Chondrocyte (in vitro differentiated cells): ENCODE measurements around the gene DHX30. TPM values are rescaled to one million over a fixed set of nuclear protein-coding genes. Genes with fewer than 3 reads are reported as not detected.
A peak's percentile ranks its signal among the peaks of the same experiment; 100 is the strongest.

ENCODE experiments used
- DNase-seq: peaks from one replicate; pipeline ENCODE4 v3.0.0; 2021; ENCODE audit warnings: mixed read lengths, low spot score
- H3K27ac Mint-ChIP-seq: one replicate; pipeline ENCODE4 v1.8.0; 2021; ENCODE audit warnings: mild to moderate bottlenecking, moderate library complexity, mixed read lengths; ENCODE audit not compliant: unreplicated experiment
- H3K27me3 Mint-ChIP-seq: 2 replicates; pipeline ENCODE4 v1.8.0; 2021; ENCODE audit warnings: low read depth, mixed read lengths
- H3K36me3 Mint-ChIP-seq: 2 replicates; pipeline ENCODE4 v1.8.0; 2021; ENCODE audit warnings: low read depth, mixed read lengths
- H3K4me1 Mint-ChIP-seq: 2 replicates; pipeline ENCODE4 v1.8.0; 2021; ENCODE audit warnings: low read depth, mild to moderate bottlenecking, mixed read lengths
- H3K4me3 Mint-ChIP-seq: one replicate; pipeline ENCODE4 v1.8.0; 2021; ENCODE audit warnings: mild to moderate bottlenecking, moderate library complexity, mixed read lengths; ENCODE audit not compliant: unreplicated experiment
- H3K9me3 Mint-ChIP-seq: 2 replicates; pipeline ENCODE4 v1.8.0; 2021; ENCODE audit warnings: low read depth, mixed read lengths
- CTCF ChIP-seq: fragments of 200-600 bp; sonication (generic); IDR thresholded peaks from 2 replicates; pipeline ENCODE4 v1.5.0; 2021; ENCODE audit warnings: antibody characterized with exemption, mild to moderate bottlenecking, moderate library complexity
- total RNA-seq: library from RNA; stranded (reverse); gene quantifications from 3 replicates; pipeline ENCODE4 v1.2.1, GENCODE V29; 2021

The DHX30 gene
- total RNA-seq, 1 donor from 2014 or later: 44.8 TPM

- no peak overlapping the region for H3K4me3 Mint-ChIP-seq
- peaks cover 26% of the 10 kb centered on the region for H3K36me3 Mint-ChIP-seq
- no peak for TF ChIP-seq CTCF
- H3K9me3 Mint-ChIP-seq: no peaks in the 10 kb centered on the region
- no peak overlapping the region for H3K27ac Mint-ChIP-seq
- H3K27me3 Mint-ChIP-seq: no peaks in the 10 kb centered on the region
- no peaks in the 10 kb centered on the region for H3K4me1 Mint-ChIP-seq
- no peak for DNase-seq
Observed at GRCh38 chr3:47863391-47864128, 60.6 kb downstream of the DHX30 start.

GRCh38 chr3:47865192-47865591 is 62.3 kb downstream of the DHX30 start:
- no peaks in the 10 kb centered on the region for H3K4me1 Mint-ChIP-seq
- H3K27ac Mint-ChIP-seq: peak overlapping the region; percentile 77
- no peak for DNase-seq
- peak; percentile 31 for TF ChIP-seq CTCF
- no peak overlapping the region for H3K4me3 Mint-ChIP-seq
- H3K9me3 Mint-ChIP-seq: no peaks in the 10 kb centered on the region
- H3K27me3 Mint-ChIP-seq: no peaks in the 10 kb centered on the region
- peaks cover 38% of the 10 kb centered on the region for H3K36me3 Mint-ChIP-seq

GRCh38 chr3:47867451-47868044 is 64.6 kb downstream of the DHX30 start:
- TF ChIP-seq CTCF: no peak
- H3K27me3 Mint-ChIP-seq: no peaks in the 10 kb centered on the region
- DNase-seq: no peak
- no peaks in the 10 kb centered on the region for H3K9me3 Mint-ChIP-seq
- peak overlapping the region; percentile 18 for H3K27ac Mint-ChIP-seq
- H3K36me3 Mint-ChIP-seq: peaks cover 44% of the 10 kb centered on the region
- no peaks in the 10 kb centered on the region for H3K4me1 Mint-ChIP-seq
- no peak overlapping the region for H3K4me3 Mint-ChIP-seq

GRCh38 chr3:47868306-47868705 is 65.4 kb downstream of the DHX30 start:
- peaks cover 48% of the 10 kb centered on the region for H3K36me3 Mint-ChIP-seq
- no peaks in the 10 kb centered on the region for H3K9me3 Mint-ChIP-seq

GRCh38 chr3:47870156-47870555 is 67.2 kb downstream of the DHX30 start:
- H3K27ac Mint-ChIP-seq: peak overlapping the region; percentile 45
- H3K4me1 Mint-ChIP-seq: peaks cover 3% of the 10 kb centered on the region
- DNase-seq: no peak
- peak; percentile 13 for TF ChIP-seq CTCF
- no peak overlapping the region for H3K4me3 Mint-ChIP-seq
- no peaks in the 10 kb centered on the region for H3K9me3 Mint-ChIP-seq
- H3K36me3 Mint-ChIP-seq: peaks cover 50% of the 10 kb centered on the region
- H3K27me3 Mint-ChIP-seq: no peaks in the 10 kb centered on the region

More at GRCh38 chr3:47868306-47868705, 65.4 kb downstream of the DHX30 start:
- no peak for DNase-seq
- no peak overlapping the region for H3K27ac Mint-ChIP-seq
- H3K27me3 Mint-ChIP-seq: no peaks in the 10 kb centered on the region
- no peak for TF ChIP-seq CTCF
- H3K4me1 Mint-ChIP-seq: no peaks in the 10 kb centered on the region
- no peak overlapping the region for H3K4me3 Mint-ChIP-seq
